ENCODE data around the gene DLGAP4.
A peak's percentile ranks its signal among the peaks of the same experiment; 100 is the strongest.

The DLGAP4 gene

DNA sequence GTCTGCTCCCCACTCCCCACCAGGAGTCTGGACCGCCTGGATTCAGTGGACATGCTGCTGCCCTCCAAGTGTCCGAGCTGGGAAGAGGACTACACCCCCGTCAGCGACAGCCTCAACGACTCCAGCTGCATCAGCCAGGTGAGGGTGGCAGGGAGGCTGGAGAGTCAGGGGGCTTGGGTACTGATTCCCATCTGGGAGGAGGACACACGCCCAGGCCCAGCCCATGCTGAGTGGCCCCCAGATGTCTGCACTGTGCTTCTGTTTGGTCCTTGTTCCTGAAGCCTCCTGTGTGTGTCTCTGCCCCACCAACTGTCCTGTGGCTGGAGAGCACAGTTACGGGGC, 133.6 kb downstream of the DLGAP4 start:
- DNase-seq (ENCODE audit: low spot score) = no peak
- FAIRE-seq = no peak

DNA sequence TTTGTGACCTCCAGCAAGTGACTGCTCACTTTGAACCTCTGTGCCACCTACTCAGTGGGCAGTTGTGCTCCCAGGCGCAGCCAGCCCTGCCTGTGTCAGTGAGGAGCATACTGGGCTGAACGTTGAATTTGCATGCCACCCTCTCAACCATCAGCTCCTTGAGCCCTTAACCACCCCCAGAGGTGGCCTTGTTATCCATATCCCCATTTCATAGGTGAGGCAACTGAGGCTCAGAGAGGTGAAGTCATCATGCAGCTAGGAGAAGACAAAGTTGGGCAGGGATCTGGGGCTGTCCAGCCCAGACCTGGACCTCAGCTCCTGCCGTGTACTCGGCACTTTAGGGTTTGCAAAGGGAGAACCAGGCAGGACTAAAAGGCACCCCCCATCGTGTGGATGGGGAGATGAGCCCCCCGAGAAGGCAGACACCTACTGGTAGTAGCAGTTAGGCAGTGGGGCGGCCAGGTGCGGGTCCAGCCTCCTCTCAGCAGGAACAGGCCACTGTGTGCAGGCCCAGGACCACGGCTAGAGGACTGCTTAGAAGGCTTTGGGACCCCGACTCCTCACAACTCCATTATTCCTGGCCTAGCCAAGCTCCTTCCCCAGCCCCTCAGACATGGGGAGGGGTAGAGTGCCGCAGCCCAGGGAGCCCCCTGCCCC, 134.4 kb downstream of the DLGAP4 start:
- FAIRE-seq (no peak), DNase-seq (ENCODE audit: low spot score) (no peak)

GRCh38 chr20:36441027-36441414, 134.9 kb downstream of the DLGAP4 start:
- FAIRE-seq = no peak

GRCh38 chr20:36441416-36441815, 135.3 kb downstream of the DLGAP4 start:
- no peak for DNase-seq (ENCODE audit: low spot score)
- FAIRE-seq = no peak

More at GRCh38 chr20:36441027-36441414, 134.9 kb downstream of the DLGAP4 start:
- DNase-seq (ENCODE audit: low spot score) = no peak

DNA sequence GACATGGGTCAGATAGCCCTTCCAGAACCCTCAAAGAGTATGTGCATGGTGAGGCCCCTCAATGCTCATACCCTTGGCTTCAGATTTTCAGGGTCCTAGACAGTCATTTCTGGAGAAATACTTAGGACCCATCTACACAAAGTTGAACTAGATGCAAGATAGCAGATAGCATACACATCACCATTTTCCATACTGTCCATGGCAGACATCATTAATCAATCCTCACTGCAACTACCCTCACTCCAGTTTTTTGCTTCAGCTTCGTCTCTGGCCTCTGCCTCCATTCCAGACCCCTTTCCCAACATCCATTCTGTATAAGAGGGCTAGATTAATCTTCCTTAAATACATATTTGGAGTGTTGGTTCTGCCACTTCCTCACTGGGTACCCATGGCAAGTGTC, 139.7 kb downstream of the DLGAP4 start:
- no peak for DNase-seq (ENCODE audit: low spot score)
- FAIRE-seq = no peak

DNA sequence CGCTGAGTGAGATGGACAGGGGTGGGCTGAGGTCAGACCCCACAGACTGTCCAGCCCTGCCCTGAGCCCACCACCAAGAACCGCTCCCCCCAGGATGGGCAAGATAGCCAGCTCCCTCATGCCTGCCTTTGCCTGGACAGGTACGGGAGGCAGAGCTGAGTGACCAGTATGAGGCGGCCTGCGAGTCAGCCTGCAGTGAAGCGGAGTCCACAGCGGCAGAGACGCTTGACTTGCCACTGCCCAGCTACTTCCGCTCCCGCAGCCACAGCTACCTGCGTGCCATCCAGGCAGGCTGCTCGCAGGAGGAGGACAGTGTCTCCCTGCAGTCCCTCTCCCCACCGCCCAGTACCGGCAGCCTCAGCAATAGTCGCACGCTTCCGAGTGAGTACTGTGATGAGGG, 140.4 kb downstream of the DLGAP4 start:
- DNase-seq (ENCODE audit: low spot score) (no peak), FAIRE-seq (no peak)

GRCh38 chr20:36447101-36447500, 141.0 kb downstream of the DLGAP4 start:
- DNase-seq (ENCODE audit: low spot score) = no peak

DNA sequence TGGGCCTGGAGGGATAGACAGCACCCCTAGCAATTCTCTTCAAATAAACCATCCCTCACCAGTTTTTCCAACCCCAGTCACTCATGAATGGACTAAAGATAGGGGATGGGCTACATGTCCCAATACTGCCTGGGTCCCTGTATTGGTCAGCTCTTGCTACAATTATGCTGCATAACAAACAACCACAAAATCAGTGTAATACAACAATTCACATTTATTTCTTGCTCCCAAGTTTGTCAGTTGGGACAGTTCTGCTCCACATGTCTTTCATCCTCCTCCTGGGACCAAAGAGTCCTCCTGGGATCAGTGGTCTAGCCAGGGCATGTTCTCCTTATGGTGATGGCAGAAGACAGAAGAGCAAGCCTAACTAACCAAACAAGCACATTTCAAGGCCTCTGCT, 143.5 kb downstream of the DLGAP4 start:
- no peak for DNase-seq (ENCODE audit: low spot score)
- no peak for FAIRE-seq

More at GRCh38 chr20:36447101-36447500, 141.0 kb downstream of the DLGAP4 start:
- no peak for FAIRE-seq

DNA sequence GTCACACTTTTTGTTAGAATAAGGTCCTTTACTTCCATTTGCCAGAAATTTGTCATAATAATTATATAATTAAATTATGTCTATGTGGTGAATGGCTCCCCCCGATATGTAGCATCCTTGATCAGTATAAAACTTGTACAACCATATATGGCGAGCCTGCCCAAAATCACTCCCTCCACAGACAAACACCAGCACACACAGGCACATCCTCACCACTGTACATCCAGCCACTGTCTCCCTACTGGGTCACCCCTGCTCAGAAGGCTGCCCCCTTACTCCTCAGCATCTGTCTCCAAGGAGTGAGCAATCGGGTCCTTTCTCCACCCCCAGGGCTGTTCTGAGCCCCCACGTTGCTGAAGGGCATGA, 148.2 kb downstream of the DLGAP4 start:
- DNase-seq (ENCODE audit: low spot score) (no peak), FAIRE-seq (no peak)

DNA sequence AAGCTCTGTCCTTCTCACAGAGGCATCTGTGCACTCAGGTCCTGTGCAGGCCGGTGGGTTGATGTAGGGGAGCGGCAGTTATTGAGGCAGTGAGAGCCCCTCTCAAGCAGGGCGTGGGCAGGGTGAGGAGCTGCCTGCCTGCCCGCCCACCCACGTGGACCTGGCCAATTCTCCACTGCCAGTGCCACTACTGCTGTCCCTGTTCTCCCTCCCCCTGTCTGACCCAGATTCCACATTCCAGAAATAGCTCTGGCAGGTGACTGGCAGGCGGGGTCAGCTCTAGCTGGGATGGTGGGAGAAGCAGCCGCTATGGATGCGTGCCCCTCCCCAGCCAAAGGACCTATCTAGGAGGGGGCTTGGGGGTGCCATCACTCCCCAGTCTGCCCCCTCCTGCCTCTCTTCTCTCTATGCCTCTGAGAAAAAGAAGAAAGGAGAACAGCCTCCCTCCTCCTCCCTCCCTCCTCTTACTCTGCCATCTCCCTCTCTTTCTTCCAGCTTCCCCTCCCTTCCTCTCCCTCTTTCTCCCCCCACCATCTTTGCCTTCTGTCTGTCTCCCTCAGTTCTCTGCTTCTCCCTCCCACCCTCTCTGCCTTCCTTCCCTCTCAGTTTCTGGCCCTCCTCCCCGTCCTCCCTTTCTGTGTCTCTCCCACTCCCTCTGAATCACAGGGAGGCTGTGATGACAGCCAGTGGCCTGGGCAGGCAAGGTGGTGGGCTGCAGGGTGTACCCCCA, 148.7 kb downstream of the DLGAP4 start:
- no peak for DNase-seq (ENCODE audit: low spot score)
- FAIRE-seq = no peak

DNA sequence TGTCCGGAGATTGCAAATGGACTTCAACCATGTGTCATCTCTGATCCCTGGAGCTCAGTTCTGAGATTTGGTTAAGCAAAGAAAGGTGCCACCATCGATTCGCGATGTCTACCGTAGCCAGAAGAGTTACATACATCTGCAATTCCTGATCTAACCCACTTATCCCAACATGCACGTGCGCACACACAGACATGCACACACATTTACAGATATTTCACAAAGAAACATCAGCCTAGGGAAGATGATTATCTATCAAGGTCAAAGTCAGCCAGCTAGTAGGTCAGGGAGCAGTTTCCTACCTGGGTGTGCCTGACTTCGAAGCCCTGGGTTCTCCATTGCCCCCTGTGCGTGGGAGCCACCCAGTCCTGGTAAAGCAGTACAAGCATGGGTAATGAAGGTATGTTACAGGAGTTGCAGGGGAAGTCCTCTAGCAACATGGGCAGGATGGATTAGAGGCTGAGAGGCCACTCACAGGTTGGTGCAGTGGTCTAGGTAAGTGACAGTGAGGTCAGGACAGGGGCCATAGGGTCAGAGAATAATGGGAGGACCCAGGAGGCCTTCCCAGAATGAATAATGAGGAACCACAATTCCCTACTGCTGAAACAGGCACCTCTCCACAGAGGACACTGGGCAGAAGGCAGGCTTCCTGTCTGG, 150.0 kb downstream of the DLGAP4 start:
- DNase-seq (ENCODE audit: low spot score) = no peak
- no peak for FAIRE-seq

DNA sequence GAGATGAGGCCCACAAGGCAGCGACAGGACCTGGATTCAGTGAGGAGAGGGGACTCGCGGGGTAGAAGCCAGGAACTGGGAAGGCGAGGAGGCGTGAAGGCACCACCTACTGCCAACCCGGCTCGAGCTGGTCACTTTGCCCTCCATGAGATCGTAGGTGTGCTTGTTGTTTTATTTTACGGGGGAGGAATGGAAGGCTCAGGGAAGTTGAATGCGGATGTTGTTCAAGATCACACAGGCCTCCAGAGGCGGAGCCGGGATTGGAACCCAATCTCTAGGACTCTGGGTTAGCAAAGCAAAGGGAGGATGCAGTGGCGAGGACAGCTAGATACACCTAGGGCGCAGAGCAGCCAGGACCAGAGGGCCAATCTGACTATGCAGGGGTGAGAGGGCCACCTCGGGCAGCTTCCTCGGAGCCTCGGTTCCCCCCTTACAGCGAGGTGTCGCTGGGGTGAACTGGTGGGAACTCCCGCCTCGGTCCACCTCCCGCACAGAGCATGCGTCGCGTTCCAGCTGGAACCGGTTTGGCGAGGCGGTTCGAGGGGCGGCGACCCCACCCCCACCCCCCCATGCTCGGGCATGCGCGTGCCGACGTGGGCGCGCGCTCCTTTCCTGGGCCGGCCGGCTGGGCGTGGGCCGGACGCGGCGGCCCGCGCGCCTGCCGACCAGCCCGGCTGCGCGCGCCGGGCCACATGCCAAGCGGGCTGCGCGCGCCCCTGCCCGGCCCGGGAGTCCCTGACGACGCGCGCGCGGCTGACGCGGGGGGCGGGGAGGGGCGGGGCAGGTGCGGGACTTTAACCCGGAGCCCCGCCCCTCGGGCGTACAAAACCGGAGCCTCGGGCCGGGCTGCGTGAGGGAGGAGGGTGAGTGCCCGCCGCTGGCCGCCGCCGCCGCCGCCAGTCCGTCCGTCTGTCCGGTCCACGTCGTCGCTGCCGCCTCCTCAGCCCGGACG, 154.8 kb downstream of the DLGAP4 start:
- DNase-seq (ENCODE audit: low spot score) (peak; percentile 77), FAIRE-seq (no peak)

DNA sequence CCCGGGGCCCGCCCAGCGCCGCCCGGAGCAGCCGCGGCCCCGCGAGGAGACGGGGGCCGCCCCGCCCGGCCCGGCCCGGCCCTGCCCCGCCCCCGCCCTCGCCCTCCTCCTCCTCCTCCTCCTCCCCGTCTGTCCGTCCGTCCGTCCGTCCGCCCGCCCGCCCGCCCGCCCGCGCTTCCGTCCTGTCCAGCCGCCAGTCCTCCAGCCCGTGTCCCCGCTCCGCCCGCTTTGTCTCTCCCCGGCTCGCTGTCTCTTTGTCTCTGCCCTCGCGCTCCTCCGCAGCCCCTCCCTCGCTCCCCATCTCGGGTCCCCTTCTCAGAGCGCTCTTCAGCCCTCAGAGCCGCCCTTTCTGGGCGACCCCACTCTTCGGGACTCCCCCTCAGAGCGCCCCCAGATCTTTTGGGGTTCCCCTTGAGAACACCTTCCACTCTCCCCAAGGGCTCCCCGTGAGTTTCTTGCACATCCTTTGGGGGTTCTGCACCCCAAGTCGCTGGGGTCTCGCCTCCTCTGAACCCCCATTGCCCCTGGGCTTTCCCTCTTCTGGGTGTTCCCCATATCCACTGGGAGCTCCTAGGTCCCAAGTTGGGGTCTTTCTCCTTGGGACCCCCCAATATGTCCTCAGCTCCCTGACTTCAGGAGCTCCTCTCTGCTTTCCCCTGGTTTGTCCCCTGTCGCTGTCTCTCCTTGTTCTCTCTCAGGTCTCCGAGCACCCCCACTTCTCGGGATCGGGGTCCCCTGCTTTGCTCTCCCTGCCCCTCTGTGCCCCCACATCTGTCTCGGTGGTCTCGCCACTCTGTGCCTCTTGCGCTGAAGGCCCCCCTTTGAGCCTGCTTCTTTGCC, 155.7 kb downstream of the DLGAP4 start:
- peak; percentile 62 for DNase-seq (ENCODE audit: low spot score)
- FAIRE-seq = no peak

GRCh38 chr20:36462440-36463211, 156.5 kb downstream of the DLGAP4 start:
- DNase-seq (ENCODE audit: low spot score) (peak; percentile 75), FAIRE-seq (no peak)

- no peak for FAIRE-seq
- no peak for DNase-seq (ENCODE audit: low spot score)
These were observed 157.3 kb downstream of the DLGAP4 start for GRCh38 chr20:36463212-36464061.

DNA sequence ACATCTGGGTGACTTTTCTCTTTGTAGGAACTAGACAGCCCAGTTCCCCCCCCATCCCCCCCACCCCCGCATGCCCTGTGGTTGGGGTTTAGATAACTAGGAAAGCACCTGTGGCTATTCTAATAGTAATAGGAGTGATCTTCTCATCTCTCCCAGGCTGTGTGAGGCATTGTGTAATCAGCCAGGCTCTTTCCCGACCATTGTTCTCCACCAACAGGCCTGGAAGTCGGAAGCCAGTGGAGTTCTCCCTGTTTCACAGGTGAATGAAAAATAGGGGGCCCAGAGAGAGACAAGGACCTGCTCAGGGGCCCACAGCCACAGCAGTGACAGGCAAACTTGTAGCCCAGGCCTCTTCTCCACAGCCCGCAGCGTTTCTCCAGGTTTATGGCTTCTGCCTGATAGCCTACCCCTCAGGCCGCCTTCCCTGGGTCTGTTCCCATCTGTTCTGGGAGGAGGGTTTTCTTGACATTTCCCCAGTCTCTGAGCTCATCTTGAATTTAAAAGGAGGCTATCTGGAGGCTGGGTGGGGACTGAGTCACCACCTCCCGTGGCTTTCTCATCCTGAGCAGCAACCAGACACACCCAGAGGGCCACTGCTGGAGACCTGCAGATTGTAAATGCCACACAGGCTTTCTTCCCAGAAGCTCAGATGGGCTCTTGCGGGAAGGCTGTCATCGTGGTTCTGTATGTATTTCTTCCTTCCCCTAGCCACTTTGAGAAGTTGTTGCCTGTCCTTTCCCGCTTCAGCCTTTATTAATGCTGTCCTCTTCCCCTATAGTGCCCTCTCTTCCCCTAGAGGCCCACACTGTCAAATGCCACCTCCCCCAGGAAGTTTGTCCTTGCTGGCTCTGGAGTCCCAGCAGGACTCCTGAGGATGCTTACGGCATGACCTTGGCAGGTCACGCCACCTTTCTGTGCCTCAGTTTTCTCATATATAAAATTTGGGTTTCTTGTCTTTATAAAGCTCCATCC, 159.3 kb downstream of the DLGAP4 start:
- DNase-seq (ENCODE audit: low spot score) (peak; percentile 87), FAIRE-seq (peak; percentile 85)

DNA sequence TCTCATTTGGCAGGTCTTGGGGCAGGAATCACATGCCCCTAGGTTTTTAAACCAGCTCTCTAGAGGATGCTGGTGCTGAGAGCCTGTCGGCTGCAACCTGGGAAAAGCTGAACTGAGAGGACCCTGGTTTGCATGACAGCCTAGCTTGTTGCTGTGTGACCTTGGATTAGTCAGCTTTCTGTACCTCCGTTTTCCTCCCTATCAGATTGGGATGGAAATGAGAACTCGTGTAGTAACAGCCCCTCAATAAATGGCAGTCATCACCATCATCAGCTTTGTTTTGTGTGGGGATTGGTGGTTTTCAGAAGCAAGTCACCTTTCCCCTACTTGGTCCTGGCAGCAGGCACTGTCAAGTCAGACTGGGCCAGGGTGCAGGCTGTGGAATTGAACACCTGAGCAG, 159.9 kb downstream of the DLGAP4 start:
- DNase-seq (ENCODE audit: low spot score) (no peak), FAIRE-seq (no peak)
